Body of pancreas (tissue), 4 donors: ENCODE results near the gene BPIFA2.

Experiments used
- CTCF ChIP-seq, 7 experiments: fragments of 450-650 bp in 4 of 7; fragments of 200-600 bp in 3 of 7; sonication (generic) in 3 of 7; IDR thresholded peaks; one replicate each; pipeline ENCODE4 v1.5.1; 2016 to 2019; ENCODE audit warnings: antibody characterized with exemption in 7 of 7
- POLR2A ChIP-seq, 3 donors: fragments of 450-650 bp; IDR thresholded peaks; one replicate each; pipeline ENCODE4 v1.6.1; 2016; ENCODE audit warnings: antibody characterized with exemption in 3 of 3, mild to moderate bottlenecking in 2 of 3

DNA sequence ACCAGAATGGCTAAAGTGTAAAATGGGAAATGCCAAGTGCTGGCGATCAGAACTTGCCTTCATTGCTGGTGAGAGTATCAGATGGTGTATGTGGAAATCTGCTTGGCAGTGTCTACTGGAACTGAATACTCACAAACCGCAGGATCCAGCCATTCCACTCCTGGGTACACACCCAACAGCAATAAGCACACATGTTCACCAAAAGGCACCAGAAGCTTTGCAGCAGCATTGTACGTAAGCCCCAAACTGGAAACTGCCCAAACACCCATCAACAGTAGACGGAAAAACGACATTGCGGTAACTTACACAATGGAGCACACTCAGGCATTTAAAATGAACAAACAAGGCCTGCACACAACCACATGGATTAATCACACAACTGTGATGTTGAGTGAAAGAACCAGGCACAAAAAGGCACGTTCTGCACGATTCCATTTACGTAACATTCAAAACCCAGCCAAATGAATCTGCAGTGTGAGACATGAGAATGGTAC, 37.3 kb upstream of the BPIFA2 start:
- TF ChIP-seq CTCF (IDR thresholded peaks at IDR 0.05) (no peak), POLR2A (IDR thresholded peaks at IDR 0.05) (no peak)
